ENCODE data around the gene SLX4IP. TPM values are rescaled to one million over a fixed set of nuclear protein-coding genes. Genes with fewer than 3 reads are reported as not detected.

The SLX4IP gene
- total RNA-seq, 4 donors from 2014 or later = 4.8 to 7.2 (median 5.7) TPM

DNA sequence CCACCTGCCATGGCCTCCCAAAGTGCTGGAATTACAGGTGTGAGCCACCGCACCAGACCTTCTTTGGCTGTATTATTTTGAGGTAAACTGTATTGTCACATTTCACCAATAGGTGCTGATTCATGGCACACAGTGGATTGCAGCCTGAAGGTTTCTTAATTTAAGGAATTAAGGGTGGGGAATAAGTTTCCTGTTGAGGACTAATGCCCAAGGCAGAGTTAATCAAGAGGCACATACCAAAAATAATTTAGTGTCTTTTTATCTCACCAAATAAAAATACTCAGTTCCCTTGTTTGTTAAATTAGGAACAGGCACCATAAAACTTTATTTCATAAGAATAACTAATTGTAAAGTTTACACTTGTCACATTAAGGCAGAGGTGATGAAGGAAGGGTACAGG lies 103.7 kb downstream of the SLX4IP start:
- Histone ChIP-seq H3K9me3 (no peaks in the 10 kb centered on the region), H3K27ac (no peak overlapping the region), H3K36me3 (no peaks in the 10 kb centered on the region), H3K27me3 (no peaks in the 10 kb centered on the region), H3K4me3 (no peak overlapping the region), H3K4me1 (peaks cover 18% of the 10 kb centered on the region)
- TF ChIP-seq POLR2A (IDR thresholded peaks at IDR 0.05) (no peak), POLR2AphosphoS5 (IDR thresholded peaks at IDR 0.05) (no peak), EP300 (IDR thresholded peaks at IDR 0.05) (no peak)
- TF ChIP-seq, protein P1, sequence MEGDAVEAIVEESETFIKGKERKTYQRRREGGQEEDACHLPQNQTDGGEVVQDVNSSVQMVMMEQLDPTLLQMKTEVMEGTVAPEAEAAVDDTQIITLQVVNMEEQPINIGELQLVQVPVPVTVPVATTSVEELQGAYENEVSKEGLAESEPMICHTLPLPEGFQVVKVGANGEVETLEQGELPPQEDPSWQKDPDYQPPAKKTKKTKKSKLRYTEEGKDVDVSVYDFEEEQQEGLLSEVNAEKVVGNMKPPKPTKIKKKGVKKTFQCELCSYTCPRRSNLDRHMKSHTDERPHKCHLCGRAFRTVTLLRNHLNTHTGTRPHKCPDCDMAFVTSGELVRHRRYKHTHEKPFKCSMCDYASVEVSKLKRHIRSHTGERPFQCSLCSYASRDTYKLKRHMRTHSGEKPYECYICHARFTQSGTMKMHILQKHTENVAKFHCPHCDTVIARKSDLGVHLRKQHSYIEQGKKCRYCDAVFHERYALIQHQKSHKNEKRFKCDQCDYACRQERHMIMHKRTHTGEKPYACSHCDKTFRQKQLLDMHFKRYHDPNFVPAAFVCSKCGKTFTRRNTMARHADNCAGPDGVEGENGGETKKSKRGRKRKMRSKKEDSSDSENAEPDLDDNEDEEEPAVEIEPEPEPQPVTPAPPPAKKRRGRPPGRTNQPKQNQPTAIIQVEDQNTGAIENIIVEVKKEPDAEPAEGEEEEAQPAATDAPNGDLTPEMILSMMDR (IDR thresholded peaks at IDR 0.05) = no peak
- DNase-seq (ENCODE audit: low spot score in 2 of 2) = no peak
- 0% methylated on average over 1 of the region's 1 CpG for WGBS

DNA sequence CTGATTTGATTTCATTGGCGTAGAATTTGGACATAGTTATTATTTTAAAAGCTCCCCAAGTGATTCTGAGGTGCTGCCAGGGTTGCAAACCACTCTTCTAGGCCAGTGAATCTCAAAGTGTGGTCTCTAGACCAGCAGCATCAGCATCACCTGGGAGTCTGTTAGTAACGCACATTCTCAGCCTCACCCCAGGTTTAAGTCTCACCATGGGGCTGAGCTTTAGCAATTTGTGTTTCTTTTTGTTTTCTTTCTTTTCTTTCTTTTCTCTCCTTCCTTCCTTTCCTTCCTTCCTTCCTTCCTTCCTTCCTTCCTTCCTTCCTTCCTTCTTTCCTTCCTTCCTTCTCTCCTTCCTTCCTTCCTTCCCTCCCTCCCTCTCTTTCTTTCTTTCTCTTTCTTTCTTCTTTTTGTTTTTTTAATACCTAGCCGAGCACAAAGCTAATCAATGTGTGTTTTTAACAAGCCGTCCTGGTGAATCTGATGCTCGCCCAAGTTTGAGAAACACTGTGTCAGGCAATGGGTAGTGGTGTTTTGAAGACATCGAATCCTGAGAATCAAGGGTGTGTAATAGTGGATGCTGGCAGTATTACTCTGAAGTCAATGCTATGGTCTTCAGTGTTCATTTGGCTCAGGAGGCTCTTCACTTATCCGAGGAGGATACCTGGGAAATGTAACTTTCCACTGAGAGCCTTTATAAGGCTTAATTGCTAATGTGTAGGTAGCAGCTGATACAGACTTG lies 104.9 kb downstream of the SLX4IP start:
- H3K9me3 ChIP-seq = no peaks in the 10 kb centered on the region
- no peak for DNase-seq (ENCODE audit: low spot score in 2 of 2)
- H3K4me1 ChIP-seq = peaks cover 18% of the 10 kb centered on the region
- WGBS = 82% methylated on average over 7 of the region's 7 CpGs
- no peaks in the 10 kb centered on the region for H3K36me3 ChIP-seq
- no peaks in the 10 kb centered on the region for H3K27me3 ChIP-seq
- TF ChIP-seq EP300 (IDR thresholded peaks at IDR 0.05) (no peak), POLR2AphosphoS5 (IDR thresholded peaks at IDR 0.05) (no peak), POLR2A (IDR thresholded peaks at IDR 0.05) (no peak)
- TF ChIP-seq, protein P1 (IDR thresholded peaks at IDR 0.05) = no peak
- H3K4me3 ChIP-seq = no peak overlapping the region
- peak overlapping the region; percentile 47 for H3K27ac ChIP-seq

DNA sequence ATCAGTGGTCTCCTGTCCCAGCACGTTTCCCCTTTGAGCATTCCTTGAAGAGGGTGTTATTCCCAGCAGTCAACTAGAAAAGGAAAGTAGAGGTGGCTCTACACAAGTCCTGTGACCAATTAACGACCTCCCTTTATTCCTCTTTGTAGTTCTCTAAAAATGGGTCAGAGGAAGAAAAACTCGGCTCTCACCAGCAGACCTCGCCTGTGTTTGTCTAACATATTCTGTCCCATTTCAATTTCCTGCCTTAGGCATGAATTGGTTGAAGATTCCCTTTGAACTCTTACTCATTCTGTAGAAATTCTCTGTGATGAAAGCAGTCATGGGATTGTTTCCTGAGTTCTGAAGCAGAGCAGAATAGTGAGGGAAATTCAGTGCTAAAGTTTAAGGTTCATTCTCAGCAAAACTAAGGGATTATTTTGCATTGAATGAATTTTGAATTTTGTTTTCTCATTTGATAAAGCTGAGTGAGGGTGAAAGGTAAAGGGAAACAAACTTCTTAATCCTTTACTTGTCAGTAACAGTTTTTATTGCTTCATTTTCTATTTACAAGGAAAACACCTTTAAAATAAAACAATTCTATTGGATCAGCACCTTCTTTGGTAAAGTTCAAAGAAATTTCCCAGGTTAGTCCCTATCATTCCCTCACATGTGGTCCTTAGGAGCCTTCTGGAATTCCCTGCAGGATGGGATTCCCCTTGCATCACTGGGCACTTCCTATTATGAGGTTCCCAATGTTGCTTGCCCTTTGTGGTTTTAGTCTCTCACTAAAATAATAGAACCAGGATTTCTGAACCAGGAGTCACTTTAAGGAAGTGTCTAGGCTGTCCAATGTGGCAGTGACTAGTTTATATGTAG lies 105.8 kb downstream of the SLX4IP start:
- 23% methylated on average over 4 of the region's 4 CpGs for WGBS
- peak overlapping the region; percentile 47 for H3K27ac ChIP-seq
- no peak for DNase-seq (ENCODE audit: low spot score in 2 of 2)
- no peak for TF ChIP-seq POLR2AphosphoS5 (IDR thresholded peaks at IDR 0.05)
- TF ChIP-seq, protein P1 (IDR thresholded peaks at IDR 0.05) = no peak
- no peaks in the 10 kb centered on the region for H3K27me3 ChIP-seq
- H3K4me1 ChIP-seq = peaks cover 18% of the 10 kb centered on the region
- H3K36me3 ChIP-seq = no peaks in the 10 kb centered on the region
- H3K4me3 ChIP-seq = no peak overlapping the region
- H3K9me3 ChIP-seq = no peaks in the 10 kb centered on the region

DNA sequence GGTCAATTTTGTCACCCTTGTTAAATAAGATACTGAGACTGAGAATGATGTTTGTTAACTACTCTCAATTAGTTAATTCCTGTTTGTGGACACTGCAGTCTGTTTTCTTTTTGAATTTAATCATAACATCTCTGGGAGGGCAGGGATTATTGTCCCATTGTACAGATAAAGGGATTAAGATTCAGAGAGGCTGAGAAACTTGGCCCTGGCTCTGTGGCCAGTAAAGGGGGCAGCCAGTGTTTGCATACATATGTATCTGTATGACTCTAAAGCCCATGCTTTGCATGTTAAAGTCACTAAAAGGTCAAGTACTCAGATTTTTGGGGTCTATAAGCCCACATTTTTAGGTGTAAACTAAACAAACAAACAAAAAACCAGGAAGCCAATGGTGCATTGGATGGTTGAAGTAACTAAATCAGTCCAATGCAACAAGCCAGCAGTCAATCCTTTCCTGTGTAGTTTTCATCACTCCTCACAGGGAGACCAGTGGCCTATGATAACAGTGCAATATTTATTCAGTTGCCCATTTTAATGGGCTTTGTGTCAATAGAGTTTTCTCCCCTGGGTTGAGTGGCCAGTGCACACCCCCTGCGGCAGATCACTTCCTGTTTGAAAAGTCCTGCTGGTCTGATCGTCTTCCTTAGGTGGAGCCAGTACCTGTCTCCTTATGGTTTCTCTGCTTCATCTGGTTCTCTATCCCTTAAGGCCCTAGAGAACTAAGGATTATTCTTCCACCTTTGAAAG lies 106.7 kb downstream of the SLX4IP start:
- Histone ChIP-seq H3K27ac (no peak overlapping the region), H3K4me3 (no peak overlapping the region), H3K27me3 (no peaks in the 10 kb centered on the region), H3K9me3 (no peaks in the 10 kb centered on the region), H3K4me1 (peaks cover 18% of the 10 kb centered on the region), H3K36me3 (no peaks in the 10 kb centered on the region)
- WGBS = 92% methylated on average over 2 of the region's 2 CpGs
- TF ChIP-seq, protein P1 (IDR thresholded peaks at IDR 0.05) = no peak
- TF ChIP-seq EP300 (IDR thresholded peaks at IDR 0.05) = no peak
- no peak for TF ChIP-seq POLR2AphosphoS5 (IDR thresholded peaks at IDR 0.05)
- TF ChIP-seq POLR2A (IDR thresholded peaks at IDR 0.05) = no peak
- DNase-seq (ENCODE audit: low spot score in 2 of 2) = no peak
